HCT116 (cell line): Measurements from ENCODE around the gene HES2. TPM values are rescaled to one million over a fixed set of nuclear protein-coding genes. Genes with fewer than 3 reads are reported as not detected.

Source experiments
- ATAC-seq: fragments of 200-7000 bp; cut with Tn5 transposase; 2 replicates; pipeline ENCODE4 v1.9.1; 2020; ENCODE audit warnings: mild to moderate bottlenecking, moderate library complexity
- BruUV-seq: library from RNA; stranded (reverse); fragments of 400-500 nt; replicated peaks from 2 replicates; lab custom pipeline; 2021; lab: Mats Ljungman, UMichigan
- CTCF ChIA-PET: fragments of 300-600 bp; sonication (Branson Sonifier 250); formaldehyde crosslinking; loops from one replicate; lab custom pipeline; 2021; ENCODE audit warnings: antibody characterized with exemption; lab: Charles Lee
- POLR2A ChIA-PET: fragments of 300-600, 350-600 bp; sonication (Branson Sonifier 250); formaldehyde crosslinking; loops from one replicate; lab custom pipeline; 2021; ENCODE audit warnings: antibody characterized with exemption; lab: Charles Lee
- RAD21 ChIA-PET, 2 experiments: fragments of 300-600 bp; sonication (Branson Sonifier 250); formaldehyde crosslinking; loops; one replicate each; lab custom pipeline; 2023; ENCODE audit warnings: low total read pairs in 2 of 2; ENCODE audit not compliant: uncharacterized antibody in 2 of 2, unreplicated experiment in 2 of 2, low non-redundant PET in 1 of 2; lab: Charles Lee
- DNase-seq: peaks from one replicate; pipeline ENCODE4 v3.0.0-alpha.2; 2010; ENCODE audit warnings: low read depth, low spot score
- H2AFZ ChIP-seq: fragments of 200-600 bp; shearing (Covaris generic), sonication (generic); 2 replicates; pipeline ENCODE4 v1.6.1; 2017; ENCODE audit warnings: low read depth, mixed run types, mixed read lengths, antibody characterized with exemption, low read length; ENCODE audit not compliant: poor library complexity, severe bottlenecking
- H3K27ac ChIP-seq: 2 replicates; pipeline ENCODE4 v1.5.1; 2012; ENCODE audit warnings: low read depth, low read length
- H3K27me3 ChIP-seq: fragments of 200-600 bp; sonication (generic); 2 replicates; pipeline ENCODE4 v1.6.1; 2016; ENCODE audit warnings: mixed run types, low read length, mixed read lengths; ENCODE audit not compliant: insufficient read depth
- H3K36me3 ChIP-seq, 2 experiments: fragments of 200-500 bp in 1 of 2; fragments of 200-600 bp in 1 of 2; sonication (Bioruptor generic) in 1 of 2; sonication (generic) in 1 of 2; 2 replicates each; pipeline versions ENCODE4 v1.5.1 to v1.6.1; 2014 to 2016; ENCODE audit warnings: low read length in 2 of 2, inconsistent platforms in 1 of 2, mixed read lengths in 1 of 2, mixed run types in 1 of 2; ENCODE audit not compliant: insufficient read depth in 2 of 2, control insufficient read depth in 1 of 2
- H3K4me1 ChIP-seq, 2 experiments: fragments of 200-600 bp in 1 of 2; sonication (generic) in 1 of 2; 2 replicates each; pipeline versions ENCODE4 v1.5.1 to v1.6.1; 2012 to 2017; ENCODE audit warnings: low read length in 2 of 2, inconsistent platforms in 1 of 2, mild to moderate bottlenecking in 1 of 2, mixed read lengths in 1 of 2, mixed run types in 1 of 2, moderate library complexity in 1 of 2; ENCODE audit not compliant: insufficient read depth in 2 of 2, control insufficient read depth in 1 of 2
- H3K4me2 ChIP-seq: fragments of 200-600 bp; sonication (generic); 2 replicates; pipeline ENCODE4 v1.6.1; 2017; ENCODE audit warnings: mixed run types, low read length, mixed read lengths
- H3K4me3 ChIP-seq, 2 experiments: fragments of 200-600 bp in 1 of 2; sonication (generic) in 1 of 2; replicated peaks in 1 of 2; 2 replicates each; pipeline ENCODE4 v1.5.1; 2011 to 2016; ENCODE audit warnings: low read length in 2 of 2, control low read depth in 1 of 2, low read depth in 1 of 2, mild to moderate bottlenecking in 1 of 2, mixed read lengths in 1 of 2, mixed run types in 1 of 2
- H3K79me2 ChIP-seq: fragments of 200-600 bp; sonication (generic); 2 replicates; pipeline ENCODE4 v1.6.1; 2017; ENCODE audit warnings: mild to moderate bottlenecking, mixed run types, low read length, moderate library complexity, mixed read lengths; ENCODE audit not compliant: insufficient read depth
- H3K9ac ChIP-seq: fragments of 200-600 bp; sonication (generic); 2 replicates; pipeline ENCODE4 v1.6.1; 2016; ENCODE audit warnings: low read length, mixed read lengths
- H3K9me2 ChIP-seq: fragments of 200-600 bp; sonication (generic), shearing (Covaris generic); 2 replicates; pipeline ENCODE4 v1.6.1; 2017; ENCODE audit warnings: mixed run types, mild to moderate bottlenecking, moderate library complexity; ENCODE audit not compliant: insufficient read depth
- H3K9me3 ChIP-seq, 2 experiments: fragments of 200-500 bp in 1 of 2; fragments of 200-600 bp in 1 of 2; sonication (Bioruptor generic) in 1 of 2; sonication (generic) in 1 of 2; 2 replicates each; pipeline ENCODE4 v1.6.1; 2014 to 2017; ENCODE audit warnings: low read length in 2 of 2, mixed read lengths in 2 of 2, inconsistent platforms in 1 of 2, low read depth in 1 of 2, mild to moderate bottlenecking in 1 of 2, mixed run types in 1 of 2, moderate library complexity in 1 of 2; ENCODE audit not compliant: control insufficient read depth in 1 of 2, insufficient read depth in 1 of 2
- H4K20me1 ChIP-seq: fragments of 200-600 bp; sonication (generic), shearing (Covaris generic); 2 replicates; pipeline ENCODE4 v1.6.1; 2017; ENCODE audit warnings: mixed run types, mild to moderate bottlenecking, moderate library complexity; ENCODE audit not compliant: insufficient read depth
- ELF1 ChIP-seq: IDR thresholded peaks from 2 replicates; pipeline ENCODE4 v1.6.1; 2012; ENCODE audit warnings: low read depth, borderline replicate concordance
- EZH2 ChIP-seq: fragments of 200-600 bp; sonication (generic); IDR thresholded peaks from 2 replicates; pipeline ENCODE4 v1.6.1; 2017; ENCODE audit warnings: antibody characterized with exemption, mixed run types
- EZH2phosphoT487 ChIP-seq: fragments of 200-600 bp; IDR thresholded peaks from 2 replicates; pipeline ENCODE4 v1.6.1; 2018; ENCODE audit warnings: antibody characterized with exemption, borderline replicate concordance
- FOSL1 ChIP-seq: IDR thresholded peaks from 2 replicates; pipeline ENCODE4 v1.6.1; 2012; ENCODE audit warnings: low read depth
- JUND ChIP-seq: IDR thresholded peaks from 2 replicates; pipeline ENCODE4 v1.6.1; 2012
- POLR2AphosphoS5 ChIP-seq: IDR thresholded peaks from 2 replicates; pipeline ENCODE4 v1.6.1; 2011; ENCODE audit warnings: mild to moderate bottlenecking, low read depth, low read length, moderate library complexity
- RAD21 ChIP-seq: IDR thresholded peaks from 2 replicates; pipeline ENCODE4 v1.6.1; 2012; ENCODE audit warnings: low read depth, mild to moderate bottlenecking
- SRF ChIP-seq: IDR thresholded peaks from 2 replicates; pipeline ENCODE4 v1.6.1; 2012; ENCODE audit warnings: low read depth
- TCF7L2 ChIP-seq: IDR thresholded peaks from 2 replicates; pipeline ENCODE4 v1.7.0; 2011; ENCODE audit warnings: borderline replicate concordance, inconsistent platforms; ENCODE audit not compliant: insufficient read depth, insufficient read length; ENCODE audit errors: extremely low read depth
- intact Hi-C: fragments of 100-400 bp; cut with micrococcal nuclease; formaldehyde crosslinking; loops from 2 replicates; pipeline ENCODE4 v1.10.0; 2022
- total RNA-seq: library from RNA; stranded (reverse); gene quantifications from one replicate; pipeline ENCODE4 v1.2.1, GENCODE V29; 2021; ENCODE audit not compliant: unreplicated experiment
- TF ChIP-seq, protein P1 (sequence below): IDR thresholded peaks from 2 replicates; pipeline ENCODE4 v1.6.1; 2011; ENCODE audit warnings: mild to moderate bottlenecking, low read length, moderate library complexity; ENCODE audit not compliant: insufficient replicate concordance; ENCODE audit errors: extremely low read depth

The HES2 gene
- total RNA-seq, 1 experiment from 2014 or later = 8.4 TPM

DNA sequence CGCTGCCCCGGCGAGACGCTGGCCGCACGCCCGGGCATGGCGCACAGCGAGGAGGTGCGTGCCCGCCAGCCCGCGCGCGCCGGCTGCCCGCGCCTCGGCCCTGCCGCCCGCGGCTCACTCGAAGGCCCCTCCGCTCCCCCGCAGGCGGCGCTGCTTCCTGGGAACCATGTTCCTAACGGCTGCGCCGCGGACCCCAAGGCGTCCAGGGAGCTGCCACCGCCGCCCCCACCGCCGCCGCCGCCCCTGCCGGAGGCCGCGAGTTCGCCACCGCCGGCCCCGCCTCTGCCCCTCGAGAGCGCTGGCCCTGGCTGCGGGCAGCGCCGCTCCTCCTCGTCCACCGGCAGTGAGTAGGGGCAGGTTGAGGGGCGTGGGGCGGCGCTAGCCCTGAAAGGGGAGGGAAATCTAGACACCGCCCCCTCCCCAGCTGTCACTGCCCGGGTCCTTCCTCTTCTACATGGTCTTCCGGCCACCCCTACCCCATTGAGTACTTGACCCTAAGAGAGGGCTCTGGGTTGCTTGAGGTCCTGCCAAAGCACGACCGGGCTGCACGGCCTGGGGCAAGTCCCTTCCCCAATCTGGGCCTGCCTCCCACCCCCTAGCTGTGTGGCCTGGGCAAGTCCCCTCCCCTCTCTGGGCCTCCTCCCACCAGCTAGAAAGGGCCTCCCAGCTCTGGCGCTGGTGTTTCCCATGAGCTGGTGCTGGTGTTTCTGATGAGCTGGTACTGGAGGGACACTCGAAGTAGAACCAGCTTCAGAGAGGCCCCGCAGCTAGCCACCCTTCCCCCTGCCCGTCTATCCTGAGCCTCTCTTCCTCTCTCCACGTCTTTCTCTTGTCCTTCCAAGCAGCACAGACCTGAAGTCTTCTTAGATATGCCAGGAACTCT, 29.3 kb upstream of the HES2 start:
- Histone ChIP-seq H3K9me2 (no peaks in the 10 kb centered on the region), H3K27me3 (no peaks in the 10 kb centered on the region), H3K4me2 (peak overlapping the region; percentile 95), H4K20me1 (no peaks in the 10 kb centered on the region), H3K4me1 (peaks cover 16 to 57% of the 10 kb centered on the region in 2 experiments), H3K4me3 (peak overlapping the region; percentile 59 to 69), H3K79me2 (no peaks in the 10 kb centered on the region), H3K9me3 (no peaks in the 10 kb centered on the region), H3K9ac (peak overlapping the region; percentile 76), H3K36me3 (0 out of 4 replicates have a peak, but pooled peaks cover 0 to 2% of the 10 kb centered on the region in 2 experiments), H2AFZ (no peak overlapping the region), H3K27ac (peak overlapping the region; percentile 98)
- no peak for DNase-seq
- TF ChIP-seq TCF7L2 = no peak
- no peak for TF ChIP-seq FOSL1
- TF ChIP-seq RAD21 = no peak
- no peak for TF ChIP-seq POLR2AphosphoS5
- no peak for TF ChIP-seq EZH2phosphoT487
- TF ChIP-seq SRF = no peak
- TF ChIP-seq, protein P1, sequence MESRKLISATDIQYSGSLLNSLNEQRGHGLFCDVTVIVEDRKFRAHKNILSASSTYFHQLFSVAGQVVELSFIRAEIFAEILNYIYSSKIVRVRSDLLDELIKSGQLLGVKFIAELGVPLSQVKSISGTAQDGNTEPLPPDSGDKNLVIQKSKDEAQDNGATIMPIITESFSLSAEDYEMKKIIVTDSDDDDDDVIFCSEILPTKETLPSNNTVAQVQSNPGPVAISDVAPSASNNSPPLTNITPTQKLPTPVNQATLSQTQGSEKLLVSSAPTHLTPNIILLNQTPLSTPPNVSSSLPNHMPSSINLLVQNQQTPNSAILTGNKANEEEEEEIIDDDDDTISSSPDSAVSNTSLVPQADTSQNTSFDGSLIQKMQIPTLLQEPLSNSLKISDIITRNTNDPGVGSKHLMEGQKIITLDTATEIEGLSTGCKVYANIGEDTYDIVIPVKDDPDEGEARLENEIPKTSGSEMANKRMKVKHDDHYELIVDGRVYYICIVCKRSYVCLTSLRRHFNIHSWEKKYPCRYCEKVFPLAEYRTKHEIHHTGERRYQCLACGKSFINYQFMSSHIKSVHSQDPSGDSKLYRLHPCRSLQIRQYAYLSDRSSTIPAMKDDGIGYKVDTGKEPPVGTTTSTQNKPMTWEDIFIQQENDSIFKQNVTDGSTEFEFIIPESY = no peak
- TF ChIP-seq JUND = no peak
- no peak for TF ChIP-seq EZH2
- no peak for TF ChIP-seq ELF1
- ChIA-PET CTCF (interaction anchor here (1.0 to 3.1 kb wide), 12 partner anchors 8 to 244 kb away, joined by 3 to 18 read pairs (median 4); no protein-coding TSS in a partner anchor), RAD21 (no interaction called here), POLR2A (interaction anchor here (1.0 to 1.8 kb wide), 2 partner anchors 10 to 14 kb away, joined by 4 to 5 read pairs; no protein-coding TSS in a partner anchor)
- no TSS peak for BruUV-seq
- intact Hi-C loops = loop anchor here (2.0 to 10.0 kb wide), 2 partner anchors 42 to 766 kb away; partner anchors contain the start of gene PLEKHG5
- peak; percentile 18 for ATAC-seq
